NOMO-1 (cell line): Measurements from ENCODE around the gene SDK1.
"Not testable (repeated sequence)": the region's sequence is repeated elsewhere in the genome, so short reads cannot be mapped to it uniquely, and the experiment has no call there.

Source experiments
- DNase-seq, 2 experiments: peaks; one replicate each; lab custom pipeline; 2025; ENCODE audit not compliant: unreplicated experiment in 2 of 2; lab: John Stamatoyannopoulos, UW

The SDK1 gene

DNA sequence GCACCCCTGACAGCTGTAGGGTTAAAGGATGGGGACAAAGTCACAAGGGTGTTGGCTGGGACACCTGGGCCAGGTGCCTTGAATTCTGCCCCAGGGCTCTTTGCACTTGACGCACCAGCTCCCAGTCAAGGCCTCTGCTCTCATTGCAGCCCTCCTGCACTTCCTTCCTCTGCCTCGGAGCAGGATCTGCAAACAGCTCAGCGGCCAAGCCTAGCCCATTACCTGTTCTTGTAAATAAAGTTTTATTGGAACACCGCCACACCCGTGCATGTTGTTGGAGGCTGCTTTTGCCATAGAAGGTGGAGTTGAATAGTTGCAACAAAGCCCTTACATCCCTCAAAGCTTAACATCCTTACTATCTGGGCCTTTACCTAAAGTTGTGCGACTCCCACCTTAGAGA, 897.2 kb downstream of the SDK1 start:
- DNase-seq, result no peak

DNA sequence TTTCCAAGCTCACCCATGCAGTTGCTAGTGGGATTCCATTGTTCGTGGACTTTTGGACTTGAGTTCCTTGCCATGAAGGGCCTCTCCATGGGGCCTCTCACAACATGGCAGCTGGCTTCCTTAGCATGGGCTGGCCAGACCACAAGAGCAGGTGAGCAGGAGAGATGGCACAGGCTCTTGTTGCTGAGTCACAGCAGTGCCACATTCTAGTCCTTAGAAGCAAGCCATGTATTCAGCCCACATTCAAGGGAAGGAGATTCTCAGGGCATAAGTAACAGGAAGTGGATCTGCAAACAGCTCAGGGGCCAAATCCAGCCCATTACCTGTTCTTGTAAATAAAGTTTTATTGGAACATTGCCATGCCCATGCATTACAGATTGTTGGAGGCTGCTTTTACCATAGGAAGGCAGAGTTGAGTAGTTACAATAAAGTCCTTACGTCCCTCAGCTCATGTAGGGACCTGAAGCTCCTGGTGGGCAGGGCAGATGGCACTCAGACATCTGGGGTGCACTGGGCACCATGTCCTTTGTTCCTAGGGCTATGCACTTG, 899.6 kb downstream of the SDK1 start:
- DNase-seq, result no peak

DNA sequence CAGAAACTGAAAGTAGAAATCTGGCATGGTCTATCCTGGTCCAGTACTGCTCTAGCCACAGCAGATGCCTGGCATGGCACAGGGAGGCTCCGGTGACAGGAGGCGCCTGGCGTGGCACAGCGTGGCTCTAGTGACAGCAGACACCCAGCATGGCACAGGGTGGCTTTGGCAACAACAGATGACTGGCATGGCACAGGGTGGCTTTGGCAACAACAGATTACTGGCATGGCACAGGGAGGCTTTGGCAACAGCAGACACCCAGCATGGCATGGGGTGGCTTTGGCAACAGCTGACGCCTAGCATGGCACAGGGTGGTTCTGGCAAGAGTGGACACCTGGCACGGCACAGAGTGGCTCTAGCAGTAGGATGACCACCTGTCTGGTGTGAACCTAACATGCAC, 900.5 kb downstream of the SDK1 start:
- DNase-seq, result no peak

DNA sequence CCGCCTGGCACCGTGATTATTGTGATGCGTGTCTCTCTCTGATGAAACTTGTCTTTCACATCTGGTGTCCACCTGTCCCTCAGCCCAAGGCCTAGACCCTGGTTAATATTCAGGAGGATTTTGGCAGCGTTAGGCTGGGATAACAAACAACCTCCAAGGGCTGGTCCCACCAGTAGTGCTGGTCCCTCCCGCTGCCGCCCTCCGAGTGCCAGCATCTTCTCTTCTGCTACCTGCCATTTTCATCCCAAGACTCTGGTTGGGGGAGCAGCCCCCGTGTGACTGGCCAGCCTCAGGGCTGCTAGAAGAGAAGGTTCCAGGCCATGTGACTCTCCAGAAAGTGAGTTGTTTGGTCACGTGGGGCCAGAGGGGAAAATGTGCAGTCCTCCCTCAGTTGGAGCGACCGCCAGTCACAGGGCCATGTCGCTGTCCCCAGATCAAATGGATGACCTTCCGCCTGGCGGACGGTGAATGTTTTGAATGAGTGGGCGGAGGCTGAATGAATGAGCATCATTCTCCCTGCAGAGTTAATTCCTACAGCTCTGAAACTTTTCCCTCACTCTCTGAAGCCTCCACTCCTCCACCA, 901.2 kb downstream of the SDK1 start:
- DNase-seq, result no peak

DNA sequence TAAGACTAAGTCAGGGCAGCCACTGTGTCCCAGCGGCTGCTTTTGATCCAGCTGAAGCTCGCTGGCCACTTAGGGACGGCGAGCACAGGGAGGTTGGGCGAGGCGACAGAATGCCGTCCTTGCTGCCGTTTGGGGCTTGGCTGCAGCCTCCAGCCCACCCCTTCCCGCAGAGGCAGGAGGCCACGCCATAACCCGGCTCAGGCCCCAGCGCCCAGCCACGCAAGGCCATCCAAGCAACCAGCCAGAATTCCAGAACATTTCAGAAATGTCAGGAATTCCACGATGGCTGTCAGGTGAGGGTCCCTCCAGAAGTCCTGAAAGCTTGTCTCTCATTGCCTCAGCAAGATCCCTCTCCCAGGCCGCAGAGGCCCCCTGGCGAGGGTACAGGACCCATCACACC, 901.9 kb downstream of the SDK1 start:
- no peak for DNase-seq

DNA sequence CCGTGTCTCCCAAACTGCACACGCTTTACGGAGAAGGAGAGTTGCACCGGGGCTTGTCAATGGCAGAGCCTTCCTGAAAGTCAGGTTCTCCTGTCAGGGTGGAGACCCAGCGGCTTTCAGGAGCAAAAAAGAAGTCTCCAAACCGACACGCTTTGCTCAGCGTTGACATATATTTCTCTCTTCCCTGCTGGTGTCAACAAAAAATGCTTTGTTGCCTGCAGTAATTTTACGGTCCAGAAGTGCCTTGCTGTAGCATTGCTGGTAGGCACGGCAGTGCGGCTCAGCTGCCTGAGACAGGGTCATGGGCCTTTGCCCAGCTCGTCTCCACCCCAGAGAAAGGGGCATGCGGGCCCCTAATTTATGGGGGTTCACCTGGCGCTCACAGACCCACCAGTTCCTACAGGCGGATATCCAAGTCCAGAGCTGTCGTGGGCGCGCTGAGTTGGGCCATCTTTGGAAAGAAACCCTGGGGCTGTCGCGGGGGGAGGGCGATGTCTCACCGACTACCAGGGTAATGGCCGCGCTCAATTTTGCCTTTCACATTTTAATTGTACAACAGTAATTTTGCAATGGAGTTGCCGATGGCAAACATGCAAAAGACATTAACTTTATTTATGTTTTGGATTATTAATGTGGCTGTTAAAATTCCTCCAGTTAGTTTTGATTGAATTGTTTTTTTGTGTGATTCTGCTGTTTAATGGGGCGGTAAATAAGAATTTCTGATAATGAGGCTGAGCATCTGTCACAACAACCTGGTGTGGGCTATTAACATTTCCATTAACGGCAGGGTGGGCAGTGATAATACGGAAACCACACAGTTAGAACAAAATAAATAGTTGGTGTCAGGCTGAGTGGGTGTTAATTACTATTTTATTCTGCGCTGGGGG, 902.8 kb downstream of the SDK1 start:
- DNase-seq, result no peak

DNA sequence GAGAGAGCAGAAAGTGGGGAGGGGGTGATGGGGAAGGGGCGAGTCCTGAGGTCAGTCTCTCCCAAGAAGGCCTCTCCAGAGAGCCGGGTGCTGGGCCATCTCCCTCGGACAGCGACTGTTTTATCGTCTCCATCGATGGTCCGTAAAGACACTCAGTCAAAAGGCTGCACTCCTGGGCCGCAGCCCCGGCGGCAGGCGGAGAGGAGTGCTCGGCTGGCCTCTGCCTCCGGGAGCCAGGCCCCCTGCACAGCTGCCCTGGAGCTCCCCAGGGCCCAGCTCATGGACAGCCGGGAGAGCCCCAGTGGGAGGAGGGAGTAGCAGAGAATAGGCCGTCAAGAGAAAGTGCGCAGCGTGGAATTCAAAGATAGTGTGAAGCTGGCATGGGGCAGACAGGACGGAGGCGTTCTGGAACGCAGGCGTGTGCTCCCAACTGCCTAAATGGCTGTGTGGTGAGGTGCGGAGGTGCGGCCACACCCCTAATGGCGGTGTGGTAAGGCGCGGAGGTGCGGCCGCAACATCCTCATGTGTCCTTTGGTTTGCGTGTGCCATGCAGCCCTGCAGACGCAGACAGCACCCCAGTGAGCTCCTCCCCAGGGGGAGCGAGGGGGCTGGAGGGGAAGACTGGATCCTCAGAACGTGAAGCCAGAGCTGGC, 903.6 kb downstream of the SDK1 start:
- DNase-seq, result no peak

DNA sequence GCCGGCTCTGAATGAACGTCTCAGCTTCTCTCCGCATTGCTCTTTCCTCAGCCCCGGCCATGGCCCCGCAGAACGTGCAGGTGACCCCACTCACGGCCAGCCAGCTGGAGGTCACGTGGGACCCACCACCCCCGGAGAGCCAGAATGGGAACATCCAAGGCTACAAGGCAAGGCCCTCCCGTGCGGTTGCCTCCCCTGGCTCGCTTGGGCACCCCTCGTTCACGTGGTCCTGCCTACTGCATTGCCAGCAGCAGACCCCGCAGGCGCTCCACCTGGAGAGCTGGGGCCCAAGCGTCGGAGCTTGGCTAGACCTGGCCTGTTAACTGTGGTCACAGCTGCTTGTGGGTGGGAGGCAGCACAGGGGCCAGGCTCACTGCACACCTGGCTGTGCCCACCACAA, 904.8 kb downstream of the SDK1 start:
- DNase-seq, result no peak

DNA sequence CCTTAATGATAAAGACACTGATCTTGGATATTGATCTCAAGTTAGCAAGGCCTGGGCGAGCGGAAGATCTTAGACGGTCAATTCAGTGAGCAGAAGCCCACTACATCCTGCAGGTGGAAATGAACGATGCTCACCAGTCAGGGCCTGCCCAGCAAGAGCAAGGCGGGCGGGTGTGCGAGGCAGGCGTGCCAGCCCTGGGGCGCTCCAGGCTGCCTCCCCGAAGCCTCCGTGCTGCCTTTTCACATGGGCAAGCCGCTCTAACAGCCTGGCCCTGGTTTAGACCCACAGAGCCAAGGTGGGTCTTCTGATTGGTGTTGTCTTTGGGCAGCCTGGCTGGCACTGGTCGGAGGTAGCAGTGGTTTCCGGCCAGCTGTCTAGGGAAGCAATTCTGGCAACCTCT, 906.0 kb downstream of the SDK1 start:
- no peak for DNase-seq

DNA sequence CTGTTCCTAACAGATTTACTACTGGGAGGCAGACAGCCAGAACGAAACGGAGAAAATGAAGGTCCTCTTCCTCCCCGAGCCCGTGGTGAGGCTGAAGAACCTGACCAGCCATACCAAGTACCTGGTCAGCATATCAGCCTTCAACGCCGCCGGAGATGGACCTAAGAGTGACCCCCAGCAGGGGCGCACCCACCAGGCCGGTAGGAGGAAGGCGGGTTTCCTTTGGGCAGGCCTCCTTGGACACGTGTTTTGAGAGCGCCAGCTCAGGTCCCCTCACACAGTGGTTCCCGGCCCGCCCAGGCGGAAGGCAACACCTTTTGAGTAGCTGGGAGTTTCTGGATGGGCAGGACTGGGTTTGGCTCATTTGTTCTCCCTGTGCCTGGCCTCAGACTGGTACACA, 907.0 kb downstream of the SDK1 start:
- no peak for DNase-seq

DNA sequence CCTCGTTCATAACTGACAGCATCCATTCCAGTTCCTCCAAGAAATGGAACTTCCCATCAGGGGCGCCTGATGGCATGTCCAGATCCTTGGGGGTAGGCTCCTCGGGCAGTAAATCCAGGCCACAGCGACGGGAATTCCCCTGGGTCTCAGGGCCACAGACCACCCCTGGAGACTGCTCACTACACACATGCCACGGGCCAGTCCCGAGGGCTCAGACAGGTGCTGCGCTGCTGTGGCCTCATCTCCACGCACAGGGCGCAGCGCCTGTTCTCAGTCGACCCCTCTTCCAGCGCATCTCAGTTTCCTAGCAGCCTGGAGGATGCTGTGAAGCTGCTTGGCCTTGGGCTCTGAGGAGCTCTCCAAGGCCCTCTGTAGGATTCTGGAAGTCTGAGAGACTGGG, 907.5 kb downstream of the SDK1 start:
- no peak for DNase-seq

DNA sequence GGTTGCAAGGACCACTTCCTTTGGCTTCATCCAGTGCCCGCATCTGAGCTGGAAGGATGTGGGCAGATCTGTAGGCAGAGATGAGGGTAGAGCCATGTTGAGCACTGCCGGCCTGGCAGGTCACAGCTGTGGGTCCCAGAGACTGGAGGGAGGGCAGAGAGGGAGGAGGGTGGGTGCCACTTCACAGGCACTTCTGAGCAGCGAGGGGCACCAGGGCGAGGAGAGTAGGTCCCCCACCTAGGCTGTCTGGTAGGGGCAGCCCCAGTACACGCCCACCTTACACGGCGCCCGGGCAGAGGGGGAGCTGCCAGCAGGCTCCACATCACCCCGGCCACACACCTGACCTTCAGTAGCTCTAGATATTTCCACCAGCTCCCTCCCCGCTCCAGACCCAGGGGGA, 908.1 kb downstream of the SDK1 start:
- no peak for DNase-seq

DNA sequence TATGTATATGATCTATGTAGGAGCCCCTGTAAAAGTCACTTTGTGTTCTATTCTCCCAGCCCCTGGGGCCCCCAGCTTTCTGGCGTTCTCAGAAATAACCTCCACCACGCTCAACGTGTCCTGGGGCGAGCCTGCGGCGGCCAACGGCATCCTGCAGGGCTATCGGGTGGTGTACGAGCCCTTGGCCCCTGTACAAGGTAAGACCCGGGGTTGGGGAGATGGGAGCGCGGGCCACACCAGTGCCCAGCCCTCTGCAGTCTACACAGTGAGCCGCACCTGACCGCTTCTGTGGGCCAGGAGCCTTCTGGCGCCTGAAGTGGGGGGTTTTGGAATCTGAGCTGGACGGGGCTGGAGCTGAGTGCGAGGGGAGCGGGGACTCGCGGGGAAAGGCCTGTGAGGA, 908.9 kb downstream of the SDK1 start:
- DNase-seq, result no peak

DNA sequence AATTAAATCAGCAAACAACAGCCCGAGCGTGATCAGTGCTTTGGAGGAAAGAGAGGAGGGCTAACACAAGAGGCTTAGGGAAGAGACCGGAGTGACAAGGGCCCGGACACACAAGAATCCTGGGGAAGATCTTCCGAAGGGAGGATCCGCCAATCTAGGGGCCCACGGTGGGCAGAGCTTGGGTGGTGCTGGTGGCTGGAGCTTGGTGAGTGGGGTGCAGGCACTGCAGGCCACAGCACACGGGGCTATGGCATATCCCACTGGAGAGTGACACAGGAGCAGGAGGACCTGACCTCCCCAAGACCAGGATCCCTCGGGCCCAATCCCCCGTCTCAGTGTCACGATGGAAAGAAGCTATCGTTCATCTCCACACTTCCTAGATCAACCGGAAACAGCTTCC, 909.8 kb downstream of the SDK1 start:
- DNase-seq, result no peak

DNA sequence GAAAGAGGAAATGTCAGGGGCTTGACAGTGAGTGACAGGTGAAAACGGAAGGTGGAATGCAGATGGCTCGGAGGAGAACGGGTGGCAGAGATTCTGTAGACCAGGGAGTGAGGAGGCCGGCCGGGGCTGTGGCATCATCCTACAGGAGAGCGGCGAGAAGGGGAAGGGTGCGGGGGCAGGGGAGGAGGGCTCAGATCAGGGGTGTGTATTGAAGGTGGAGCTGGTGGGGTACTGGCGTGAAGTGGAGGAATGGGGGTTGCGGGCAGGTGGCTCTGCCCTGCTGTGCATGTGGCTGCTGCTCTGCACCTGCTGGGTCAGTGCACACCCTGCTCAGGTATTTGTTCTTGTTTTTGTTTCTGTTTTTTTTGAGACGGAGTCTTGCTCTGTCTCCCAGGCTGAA, 910.2 kb downstream of the SDK1 start:
- no peak for DNase-seq

DNA sequence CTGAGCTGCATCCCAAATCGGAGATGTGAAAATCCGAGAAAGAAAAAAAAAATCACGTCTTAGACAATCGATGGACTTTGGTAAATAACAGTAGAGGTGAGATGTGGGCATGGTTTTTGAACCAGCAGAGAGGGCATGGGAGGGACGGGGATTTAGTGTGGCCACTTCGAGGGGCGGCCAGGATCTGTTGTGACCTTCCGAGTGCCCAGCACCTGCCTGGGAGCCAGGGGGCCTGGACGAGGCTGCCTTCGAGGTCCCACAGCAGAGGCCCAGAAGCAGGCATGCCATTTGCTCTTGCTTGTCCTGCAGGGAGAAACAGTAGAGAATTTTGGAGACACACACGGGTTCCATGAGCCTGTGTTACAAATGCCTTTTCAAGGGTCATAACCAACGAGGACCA, 911.3 kb downstream of the SDK1 start:
- no peak for DNase-seq

DNA sequence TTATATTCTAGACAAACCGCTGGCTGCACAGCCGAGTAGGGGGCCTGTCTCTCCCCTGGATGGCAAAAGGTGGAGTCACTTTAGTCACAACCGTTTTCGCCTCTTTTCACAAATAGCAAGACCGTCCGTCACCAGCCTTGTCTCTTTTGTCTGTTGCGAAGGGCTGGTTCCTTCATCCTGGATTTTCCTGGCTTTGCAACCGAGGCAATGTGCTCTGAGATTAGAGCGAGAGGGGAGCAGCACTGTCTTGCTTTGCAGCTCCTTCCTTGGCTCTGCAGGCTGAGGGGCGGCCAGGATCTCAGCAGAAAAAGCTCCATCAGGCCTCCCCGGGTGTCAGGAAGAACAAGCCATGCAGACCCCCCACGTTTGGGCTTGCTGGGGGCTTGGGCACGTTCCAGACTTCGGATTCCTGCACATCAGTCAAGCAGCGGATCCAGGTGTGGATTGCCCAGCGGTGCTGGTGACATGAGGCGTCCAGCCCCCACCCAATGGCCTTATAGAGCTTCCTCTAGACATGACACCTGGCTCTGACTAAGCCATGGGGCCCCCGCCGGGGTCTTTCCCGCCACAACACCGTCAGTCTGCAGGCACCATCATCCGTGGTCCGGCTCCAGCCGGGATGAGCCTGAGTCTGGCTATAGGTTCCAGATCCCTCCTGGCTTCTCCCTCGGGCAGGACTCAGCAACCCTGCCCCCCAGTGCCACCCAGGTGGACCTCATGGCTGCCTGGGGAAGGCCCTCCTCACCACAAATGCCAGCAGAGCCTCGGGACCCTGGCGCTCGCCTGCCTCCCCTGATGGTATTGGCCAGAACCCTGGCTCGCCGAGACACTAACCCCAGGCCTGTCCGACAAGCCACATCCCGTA, 913.5 kb downstream of the SDK1 start:
- no peak for DNase-seq

DNA sequence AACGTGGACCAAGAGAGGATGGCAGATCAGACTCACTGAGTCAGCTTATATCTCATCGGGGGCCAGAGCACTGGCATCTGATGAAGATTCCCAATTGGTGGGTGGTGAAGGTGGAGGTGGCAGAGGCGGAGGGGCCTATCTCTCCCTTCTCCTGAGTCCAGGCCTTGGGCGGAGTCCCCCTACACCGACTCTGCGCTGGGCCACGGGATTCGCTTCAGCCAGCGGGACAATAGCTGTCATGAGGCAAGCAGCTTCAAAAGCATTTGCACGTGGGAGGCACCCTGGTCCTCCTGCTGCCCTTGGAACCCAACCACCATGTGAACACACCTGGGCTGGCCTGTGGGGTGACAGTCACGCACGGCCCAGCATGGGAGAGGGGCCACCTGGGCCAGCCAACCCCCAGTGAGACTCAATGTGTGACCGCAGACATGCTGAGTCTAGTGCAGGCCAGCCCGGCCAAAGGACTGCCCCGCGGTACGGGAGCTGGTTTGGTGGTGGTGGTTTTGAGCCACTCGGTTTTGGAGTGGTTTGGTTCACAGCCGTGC, 914.2 kb downstream of the SDK1 start:
- DNase-seq, result no peak

DNA sequence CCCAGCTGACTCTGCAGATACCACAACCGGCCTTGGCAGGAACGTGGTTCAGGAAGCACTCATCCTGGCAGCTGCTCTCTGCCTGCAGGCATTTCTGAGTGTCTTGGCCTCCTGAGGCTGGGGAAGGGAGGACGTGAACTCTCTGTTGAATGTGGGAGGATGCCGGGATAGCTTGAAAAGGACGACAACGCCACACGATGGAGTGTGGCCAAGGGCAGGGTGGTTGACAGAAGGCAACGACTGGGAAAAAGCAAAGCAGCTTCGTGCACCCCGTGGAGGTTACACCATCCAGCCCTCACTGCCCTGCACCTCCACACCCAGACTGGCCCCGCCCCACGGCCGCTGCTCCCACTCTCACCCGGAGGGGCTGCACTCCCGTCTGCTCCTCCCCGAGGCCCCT, 915.0 kb downstream of the SDK1 start:
- DNase-seq, result no peak

DNA sequence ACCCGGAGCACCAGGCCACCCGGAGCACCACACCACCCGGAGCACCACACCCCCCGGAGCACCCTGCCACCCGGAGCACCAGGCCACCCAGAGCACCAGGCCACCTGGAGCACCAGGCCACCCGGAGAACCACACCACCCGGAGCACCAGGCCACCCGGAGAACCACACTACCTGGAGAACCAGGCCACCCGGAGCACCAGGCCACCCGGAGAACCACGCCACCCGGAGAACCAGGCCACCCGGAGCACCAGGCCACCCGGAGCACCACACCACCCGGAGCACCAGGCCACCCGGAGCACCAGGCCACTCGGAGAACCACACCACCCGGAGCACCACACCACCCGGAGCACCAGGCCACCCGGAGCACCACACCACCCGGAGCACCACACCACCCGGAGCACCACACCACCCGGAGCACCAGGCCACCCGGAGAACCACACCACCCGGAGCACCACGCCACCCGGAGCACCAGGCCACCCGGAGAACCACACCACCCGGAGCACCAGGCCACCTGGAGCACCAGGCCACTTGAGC, 916.1 kb downstream of the SDK1 start:
- DNase-seq, result not testable (repeated sequence)
